NB4 (cell line): Measurements from ENCODE around the gene STARD3NL.
"Not testable (repeated sequence)": the region's sequence is repeated elsewhere in the genome, so short reads cannot be mapped to it uniquely, and the experiment has no call there.

Experiments
- MYC ChIP-seq: IDR thresholded peaks from 2 replicates; pipeline ENCODE4 v1.6.1; 2011; ENCODE audit warnings: low read depth, low read length
- POLR2A ChIP-seq: IDR thresholded peaks from 2 replicates; pipeline ENCODE4 v1.6.1; 2011; ENCODE audit warnings: mild to moderate bottlenecking; ENCODE audit not compliant: insufficient read length; ENCODE audit errors: extremely low read depth
- TF ChIP-seq, protein P1 (sequence below): IDR thresholded peaks from one replicate; pipeline ENCODE4 v1.5.1; 2012; ENCODE audit warnings: low read depth, low read length

DNA sequence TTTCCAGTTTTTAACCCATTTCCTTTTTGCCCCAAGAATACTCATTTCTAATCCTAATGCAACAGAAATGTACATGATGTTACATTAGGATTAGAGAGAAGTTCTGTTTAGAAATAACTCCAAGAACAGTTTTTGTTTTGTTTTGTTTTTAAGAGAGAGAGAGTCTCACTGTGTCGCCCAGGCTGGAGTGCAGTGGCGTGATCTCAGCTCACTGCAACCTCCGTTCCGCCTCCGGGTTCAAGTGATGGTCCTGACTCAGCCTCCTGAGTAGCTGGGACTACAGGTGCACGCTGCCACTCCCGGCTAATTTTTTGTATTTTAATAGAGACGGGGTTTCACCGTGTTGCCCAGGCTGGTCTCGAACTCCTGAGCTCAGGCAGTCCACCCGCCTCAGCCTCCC, 56.7 kb downstream of the STARD3NL start:
- not testable (repeated sequence) for TF ChIP-seq POLR2A, MYC
- TF ChIP-seq, protein P1, sequence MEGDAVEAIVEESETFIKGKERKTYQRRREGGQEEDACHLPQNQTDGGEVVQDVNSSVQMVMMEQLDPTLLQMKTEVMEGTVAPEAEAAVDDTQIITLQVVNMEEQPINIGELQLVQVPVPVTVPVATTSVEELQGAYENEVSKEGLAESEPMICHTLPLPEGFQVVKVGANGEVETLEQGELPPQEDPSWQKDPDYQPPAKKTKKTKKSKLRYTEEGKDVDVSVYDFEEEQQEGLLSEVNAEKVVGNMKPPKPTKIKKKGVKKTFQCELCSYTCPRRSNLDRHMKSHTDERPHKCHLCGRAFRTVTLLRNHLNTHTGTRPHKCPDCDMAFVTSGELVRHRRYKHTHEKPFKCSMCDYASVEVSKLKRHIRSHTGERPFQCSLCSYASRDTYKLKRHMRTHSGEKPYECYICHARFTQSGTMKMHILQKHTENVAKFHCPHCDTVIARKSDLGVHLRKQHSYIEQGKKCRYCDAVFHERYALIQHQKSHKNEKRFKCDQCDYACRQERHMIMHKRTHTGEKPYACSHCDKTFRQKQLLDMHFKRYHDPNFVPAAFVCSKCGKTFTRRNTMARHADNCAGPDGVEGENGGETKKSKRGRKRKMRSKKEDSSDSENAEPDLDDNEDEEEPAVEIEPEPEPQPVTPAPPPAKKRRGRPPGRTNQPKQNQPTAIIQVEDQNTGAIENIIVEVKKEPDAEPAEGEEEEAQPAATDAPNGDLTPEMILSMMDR, result not testable (repeated sequence)
